ENCODE data around the gene NDRG2. TPM values are rescaled to one million over a fixed set of nuclear protein-coding genes. Genes with fewer than 3 reads are reported as not detected.

NDRG2 gene
- total RNA-seq, 1 experiment from 2014 or later = 0.82 TPM

DNA sequence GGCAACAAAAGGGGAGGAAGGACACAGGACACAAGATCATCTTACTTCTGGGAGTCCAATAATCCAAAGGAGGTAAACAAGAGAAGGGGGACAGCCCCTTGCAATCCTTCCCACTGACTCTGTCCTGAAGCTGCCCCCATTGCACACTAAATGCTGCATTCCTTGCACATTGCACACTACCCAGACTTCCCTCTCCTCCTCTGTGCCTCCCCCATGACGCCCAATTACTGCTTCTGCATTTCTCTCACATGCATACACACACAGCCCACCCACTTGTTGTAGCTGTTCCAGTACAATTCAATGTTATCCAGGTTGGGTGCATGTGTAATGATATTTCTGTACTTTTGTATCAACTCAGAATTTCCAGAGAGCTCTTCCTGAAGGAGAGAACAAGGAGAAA is 5.5 kb downstream of the NDRG2 start:
- TF ChIP-seq, protein P1, sequence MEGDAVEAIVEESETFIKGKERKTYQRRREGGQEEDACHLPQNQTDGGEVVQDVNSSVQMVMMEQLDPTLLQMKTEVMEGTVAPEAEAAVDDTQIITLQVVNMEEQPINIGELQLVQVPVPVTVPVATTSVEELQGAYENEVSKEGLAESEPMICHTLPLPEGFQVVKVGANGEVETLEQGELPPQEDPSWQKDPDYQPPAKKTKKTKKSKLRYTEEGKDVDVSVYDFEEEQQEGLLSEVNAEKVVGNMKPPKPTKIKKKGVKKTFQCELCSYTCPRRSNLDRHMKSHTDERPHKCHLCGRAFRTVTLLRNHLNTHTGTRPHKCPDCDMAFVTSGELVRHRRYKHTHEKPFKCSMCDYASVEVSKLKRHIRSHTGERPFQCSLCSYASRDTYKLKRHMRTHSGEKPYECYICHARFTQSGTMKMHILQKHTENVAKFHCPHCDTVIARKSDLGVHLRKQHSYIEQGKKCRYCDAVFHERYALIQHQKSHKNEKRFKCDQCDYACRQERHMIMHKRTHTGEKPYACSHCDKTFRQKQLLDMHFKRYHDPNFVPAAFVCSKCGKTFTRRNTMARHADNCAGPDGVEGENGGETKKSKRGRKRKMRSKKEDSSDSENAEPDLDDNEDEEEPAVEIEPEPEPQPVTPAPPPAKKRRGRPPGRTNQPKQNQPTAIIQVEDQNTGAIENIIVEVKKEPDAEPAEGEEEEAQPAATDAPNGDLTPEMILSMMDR (IDR thresholded peaks at IDR 0.05; ENCODE audit: unreplicated experiment) = no peak
- Mint-ChIP-seq H3K9me3 (ENCODE audit: unreplicated experiment) (no peaks in the 10 kb centered on the region), H3K4me1 (ENCODE audit: insufficient read depth, unreplicated experiment) (peaks cover 7% of the 10 kb centered on the region), H3K36me3 (ENCODE audit: insufficient read depth, unreplicated experiment) (no peaks in the 10 kb centered on the region), H3K4me3 (ENCODE audit: unreplicated experiment) (no peak overlapping the region), H3K27me3 (ENCODE audit: insufficient read depth, unreplicated experiment) (peaks cover 21% of the 10 kb centered on the region), H3K27ac (ENCODE audit: low read depth, unreplicated experiment) (no peak overlapping the region)
- intact Hi-C loops (cut with micrococcal nuclease) = no loop called here
- no TSS peak for BruUV-seq (replicated peaks)
- DNase-seq (ENCODE audit: unreplicated experiment) = no peak
- ChIA-PET POLR2A (no interaction called here), CTCF (interaction anchor here (1.0 to 14.8 kb wide), 10 partner anchors 8 to 183 kb away, joined by 3 to 391 read pairs (median 14); partner anchors contain the start of genes RNASE7, SLC39A2 and TMEM253)

DNA sequence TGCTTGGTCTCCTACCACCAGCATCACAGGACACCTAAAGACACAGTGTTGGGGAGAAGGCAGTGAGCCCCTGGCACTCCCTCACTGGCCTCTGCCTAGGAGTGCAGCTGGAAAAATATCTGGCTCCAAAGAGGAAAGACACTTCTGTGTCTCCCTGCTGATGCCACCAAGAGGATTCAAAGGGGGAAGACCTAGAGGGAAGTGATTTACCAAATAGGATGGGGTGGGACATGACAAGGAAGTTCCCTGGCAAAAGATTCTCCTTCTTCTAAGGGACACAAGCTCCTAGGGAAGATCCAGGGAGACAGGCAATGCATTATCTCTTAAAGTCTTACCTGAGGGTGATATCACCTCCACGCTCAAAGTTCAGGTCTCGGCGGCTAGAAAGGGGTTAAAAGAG is 6.1 kb downstream of the NDRG2 start:
- CTCF ChIA-PET = interaction anchor here (0.7 to 14.8 kb wide), 13 partner anchors 8 to 222 kb away, joined by 3 to 391 read pairs (median 8); partner anchors contain the start of genes RNASE7, SLC39A2 and TMEM253
- intact Hi-C loops (cut with micrococcal nuclease) = no loop called here
- no peak overlapping the region for H3K4me3 Mint-ChIP-seq (ENCODE audit: unreplicated experiment)
- H3K27me3 Mint-ChIP-seq (ENCODE audit: insufficient read depth, unreplicated experiment) = peaks cover 27% of the 10 kb centered on the region
- TF ChIP-seq, protein P1 (IDR thresholded peaks at IDR 0.05; ENCODE audit: unreplicated experiment) = no peak
- POLR2A ChIA-PET = no interaction called here
- H3K27ac Mint-ChIP-seq (ENCODE audit: low read depth, unreplicated experiment) = no peak overlapping the region
- H3K4me1 Mint-ChIP-seq (ENCODE audit: insufficient read depth, unreplicated experiment) = peaks cover 7% of the 10 kb centered on the region
- no peaks in the 10 kb centered on the region for H3K36me3 Mint-ChIP-seq (ENCODE audit: insufficient read depth, unreplicated experiment)
- BruUV-seq (replicated peaks) = no TSS peak
- H3K9me3 Mint-ChIP-seq (ENCODE audit: unreplicated experiment) = no peaks in the 10 kb centered on the region
- no peak for DNase-seq (ENCODE audit: unreplicated experiment)

DNA sequence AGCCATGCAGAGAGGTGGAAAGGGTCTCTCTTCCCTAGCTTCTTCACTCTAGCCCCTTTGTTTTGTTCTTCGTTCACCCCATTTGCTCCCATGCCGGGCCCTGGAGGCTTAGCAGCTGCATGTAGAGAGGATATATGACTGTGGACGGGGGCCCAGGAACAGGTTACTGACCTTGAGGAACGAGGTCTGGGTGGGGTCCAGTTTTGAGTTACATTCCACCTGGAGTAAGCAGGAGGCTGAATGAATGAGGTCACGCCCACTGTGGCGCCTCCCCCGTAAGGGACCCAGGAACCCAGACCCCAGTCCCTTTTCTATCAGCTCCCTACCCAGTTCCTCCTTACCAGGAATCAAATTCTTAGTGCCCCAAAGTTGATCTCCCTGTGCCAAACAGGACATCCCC is 6.6 kb downstream of the NDRG2 start:
- H3K27ac Mint-ChIP-seq (ENCODE audit: low read depth, unreplicated experiment) = no peak overlapping the region
- no peak overlapping the region for H3K4me3 Mint-ChIP-seq (ENCODE audit: unreplicated experiment)
- no peaks in the 10 kb centered on the region for H3K9me3 Mint-ChIP-seq (ENCODE audit: unreplicated experiment)
- H3K36me3 Mint-ChIP-seq (ENCODE audit: insufficient read depth, unreplicated experiment) = no peaks in the 10 kb centered on the region
- peaks cover 7% of the 10 kb centered on the region for H3K4me1 Mint-ChIP-seq (ENCODE audit: insufficient read depth, unreplicated experiment)
- H3K27me3 Mint-ChIP-seq (ENCODE audit: insufficient read depth, unreplicated experiment) = peaks cover 30% of the 10 kb centered on the region
- BruUV-seq (replicated peaks) = no TSS peak
- POLR2A ChIA-PET = no interaction called here
- CTCF ChIA-PET = interaction anchor here (0.7 to 14.8 kb wide), 12 partner anchors 10 to 222 kb away, joined by 3 to 391 read pairs (median 10); partner anchors contain the start of genes RNASE7, SLC39A2 and TMEM253
- no peak for DNase-seq (ENCODE audit: unreplicated experiment)
- intact Hi-C loops (cut with micrococcal nuclease) = no loop called here
- TF ChIP-seq, protein P1 (IDR thresholded peaks at IDR 0.05; ENCODE audit: unreplicated experiment) = no peak

DNA sequence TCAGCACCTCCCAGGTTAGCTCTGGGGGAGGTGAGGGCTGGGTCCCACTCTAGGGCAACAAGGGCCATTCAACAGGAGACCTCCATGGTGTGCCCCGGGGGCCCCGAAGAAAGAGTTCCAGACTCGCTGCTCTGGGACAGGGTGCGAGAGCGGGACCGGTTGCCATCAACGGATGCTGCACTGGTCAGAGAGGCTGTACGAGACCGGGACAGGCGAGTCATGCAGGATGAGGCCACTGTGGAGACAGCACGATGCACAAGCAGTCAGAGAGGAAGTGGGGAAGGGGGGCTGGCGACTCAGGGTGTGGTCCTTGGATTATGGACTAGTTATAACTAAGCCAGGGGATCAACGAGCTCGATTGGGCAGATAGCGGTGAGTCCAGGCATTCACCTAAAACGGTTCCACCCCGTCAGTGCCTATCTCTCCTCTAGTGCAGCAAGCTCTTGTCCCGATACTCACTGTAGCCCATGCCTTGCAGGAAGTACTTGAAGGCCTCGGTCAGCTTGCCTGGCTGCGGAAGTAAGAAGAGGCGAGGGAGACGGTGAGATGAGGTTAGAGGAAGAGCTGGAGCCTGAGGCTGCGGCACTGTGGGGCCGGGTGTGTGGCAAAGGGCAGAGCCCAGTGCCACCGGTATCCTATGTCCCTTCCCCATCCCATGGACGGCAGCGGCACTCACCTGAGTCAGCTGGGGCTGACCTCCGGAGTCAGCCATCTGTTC is 7.2 kb downstream of the NDRG2 start:
- DNase-seq (ENCODE audit: unreplicated experiment) = no peak
- Mint-ChIP-seq H3K4me1 (ENCODE audit: insufficient read depth, unreplicated experiment) (peaks cover 7% of the 10 kb centered on the region), H3K27ac (ENCODE audit: low read depth, unreplicated experiment) (no peak overlapping the region), H3K36me3 (ENCODE audit: insufficient read depth, unreplicated experiment) (no peaks in the 10 kb centered on the region), H3K9me3 (ENCODE audit: unreplicated experiment) (no peaks in the 10 kb centered on the region), H3K4me3 (ENCODE audit: unreplicated experiment) (no peak overlapping the region), H3K27me3 (ENCODE audit: insufficient read depth, unreplicated experiment) (peaks cover 30% of the 10 kb centered on the region)
- CTCF ChIA-PET = interaction anchor here (0.8 to 14.8 kb wide), 10 partner anchors 9 to 87 kb away, joined by 3 to 391 read pairs (median 13); partner anchors contain the start of genes RNASE7, SLC39A2 and TMEM253
- POLR2A ChIA-PET = no interaction called here
- intact Hi-C loops (cut with micrococcal nuclease) = no loop called here
- BruUV-seq (replicated peaks) = no TSS peak
- TF ChIP-seq, protein P1 (IDR thresholded peaks at IDR 0.05; ENCODE audit: unreplicated experiment) = no peak

All from MCF 10A (cell line).